Thoracic aorta (tissue), 2 donors: ENCODE data around the gene NGLY1. TPM values are rescaled to one million over a fixed set of nuclear protein-coding genes. Genes with fewer than 3 reads are reported as not detected.

Source experiments
- ATAC-seq: fragments of 150-250 bp; one replicate; pipeline ENCODE4 v1.8.0; 2017; ENCODE audit warnings: low read depth; ENCODE audit not compliant: insufficient number of reproducible peaks, low FRiP score
- DNase-seq: peaks from one replicate; pipeline ENCODE4 v3.0.0-alpha.2; 2020; ENCODE audit warnings: low spot score
- H3K27ac ChIP-seq, 2 donors: fragments of 200-600 bp; sonication (generic); 1 replicate in 1 of 2; 2 replicates in 1 of 2; pipeline ENCODE4 v1.5.1; 2016; ENCODE audit warnings: mild to moderate bottlenecking in 2 of 2, moderate library complexity in 2 of 2
- H3K27me3 ChIP-seq: fragments of 200-600 bp; sonication (generic); replicated peaks from 2 replicates; pipeline ENCODE4 v1.6.0; 2016; ENCODE audit warnings: mild to moderate bottlenecking; ENCODE audit not compliant: insufficient read depth
- H3K36me3 ChIP-seq: fragments of 200-600 bp; sonication (generic); one replicate; pipeline ENCODE4 v1.5.1; 2016
- H3K4me1 ChIP-seq, 2 donors: fragments of 200-600 bp; sonication (generic); 1 replicate in 1 of 2; 2 replicates in 1 of 2; pipeline versions ENCODE4 v1.5.1 to v1.6.0; 2016; ENCODE audit warnings: low read depth in 2 of 2, mild to moderate bottlenecking in 1 of 2; ENCODE audit not compliant: control insufficient read depth in 1 of 2
- H3K4me3 ChIP-seq: fragments of 200-600 bp; sonication (generic); 2 replicates; pipeline ENCODE4 v1.5.1; 2016; ENCODE audit warnings: mild to moderate bottlenecking
- H3K9me3 ChIP-seq: fragments of 200-600 bp; sonication (generic); 2 replicates; pipeline ENCODE4 v1.5.1; 2016
- CTCF ChIP-seq: fragments of 200-600 bp; sonication (generic); IDR thresholded peaks from one replicate; pipeline ENCODE4 v1.5.1; 2019; ENCODE audit warnings: antibody characterized with exemption
- total RNA-seq, 2 donors: library from RNA; depleted of rRNA; stranded (reverse); fragments of >200 nt; gene quantifications; one replicate each; pipeline versions ENCODE4 v1.1.0 to v1.2.3, GENCODE V29; 2016

The NGLY1 gene
- total RNA-seq, 2 donors from 2014 or later, result 16.5 to 26.9 TPM

- H3K27ac ChIP-seq, result no peak overlapping the region
- H3K27me3 ChIP-seq, result no peaks in the 10 kb centered on the region
- H3K36me3 ChIP-seq, result peaks cover 10% of the 10 kb centered on the region
- no peak for TF ChIP-seq CTCF
- DNase-seq (no peak), ATAC-seq (no peak)
- H3K4me1 ChIP-seq, result peaks cover 0 to 29% of the 10 kb centered on the region in 2 donors
- H3K9me3 ChIP-seq, result no peaks in the 10 kb centered on the region
- H3K4me3 ChIP-seq, result no peak overlapping the region
These were observed 2.6 kb downstream of the NGLY1 start for GRCh38 chr3:25780618-25781017.

- Histone ChIP-seq H3K4me1 (peaks cover 0 to 7% of the 10 kb centered on the region in 2 donors), H3K36me3 (peaks cover 15% of the 10 kb centered on the region), H3K27ac (no peak overlapping the region), H3K27me3 (no peaks in the 10 kb centered on the region), H3K4me3 (no peak overlapping the region), H3K9me3 (peaks cover 5% of the 10 kb centered on the region)
- DNase-seq (no peak), ATAC-seq (no peak)
- TF ChIP-seq CTCF, result no peak
These were observed 7.3 kb downstream of the NGLY1 start for GRCh38 chr3:25775936-25776335.

GRCh38 chr3:25768851-25769250 lies 14.4 kb downstream of the NGLY1 start:
- ATAC-seq (no peak), DNase-seq (no peak)
- peaks cover 5% of the 10 kb centered on the region for H3K9me3 ChIP-seq
- no peaks in the 10 kb centered on the region for H3K4me1 ChIP-seq
- TF ChIP-seq CTCF, result no peak
- H3K27ac ChIP-seq, result no peak overlapping the region
- H3K36me3 ChIP-seq, result no peaks in the 10 kb centered on the region
- no peaks in the 10 kb centered on the region for H3K27me3 ChIP-seq
- no peak overlapping the region for H3K4me3 ChIP-seq

GRCh38 chr3:25751725-25752124 lies 31.5 kb downstream of the NGLY1 start:
- ATAC-seq (no peak), DNase-seq (no peak)
- Histone ChIP-seq H3K4me3 (no peak overlapping the region), H3K9me3 (no peaks in the 10 kb centered on the region), H3K36me3 (peaks cover 20% of the 10 kb centered on the region), H3K4me1 (peaks cover 0 to 3% of the 10 kb centered on the region in 2 donors), H3K27me3 (no peaks in the 10 kb centered on the region), H3K27ac (no peak overlapping the region)
- TF ChIP-seq CTCF, result no peak

- ATAC-seq (no peak), DNase-seq (no peak)
- Histone ChIP-seq H3K4me3 (no peak overlapping the region), H3K9me3 (no peaks in the 10 kb centered on the region), H3K4me1 (peaks cover 0 to 3% of the 10 kb centered on the region in 2 donors), H3K27me3 (no peaks in the 10 kb centered on the region), H3K27ac (no peak overlapping the region), H3K36me3 (peaks cover 20% of the 10 kb centered on the region)
- TF ChIP-seq CTCF, result no peak
These were observed 32.2 kb downstream of the NGLY1 start for GRCh38 chr3:25751048-25751447.
